GM12865 (cell line): ENCODE data around the gene THSD7B.

Source experiments
- DNase-seq: peaks from one replicate; pipeline ENCODE4 v3.0.0; 2010; ENCODE audit warnings: low read depth
- H3K4me3 ChIP-seq: 2 replicates; pipeline ENCODE4 v1.5.1; 2011; ENCODE audit warnings: mild to moderate bottlenecking, low read depth, low read length, control low read depth
- CTCF ChIP-seq: IDR thresholded peaks from 2 replicates; pipeline ENCODE4 v1.5.1; 2011; ENCODE audit warnings: low read length, control low read depth, low read depth, inconsistent platforms; ENCODE audit not compliant: insufficient read depth; ENCODE audit errors: missing control alignments

The THSD7B gene

GRCh38 chr2:137187216-137187615, 421.9 kb downstream of the THSD7B start:
- no peak for DNase-seq
- TF ChIP-seq CTCF: no peak
- H3K4me3 ChIP-seq: no peak overlapping the region

GRCh38 chr2:137190411-137191195, 425.3 kb downstream of the THSD7B start:
- DNase-seq: no peak
- H3K4me3 ChIP-seq: no peak overlapping the region
- no peak for TF ChIP-seq CTCF

DNA sequence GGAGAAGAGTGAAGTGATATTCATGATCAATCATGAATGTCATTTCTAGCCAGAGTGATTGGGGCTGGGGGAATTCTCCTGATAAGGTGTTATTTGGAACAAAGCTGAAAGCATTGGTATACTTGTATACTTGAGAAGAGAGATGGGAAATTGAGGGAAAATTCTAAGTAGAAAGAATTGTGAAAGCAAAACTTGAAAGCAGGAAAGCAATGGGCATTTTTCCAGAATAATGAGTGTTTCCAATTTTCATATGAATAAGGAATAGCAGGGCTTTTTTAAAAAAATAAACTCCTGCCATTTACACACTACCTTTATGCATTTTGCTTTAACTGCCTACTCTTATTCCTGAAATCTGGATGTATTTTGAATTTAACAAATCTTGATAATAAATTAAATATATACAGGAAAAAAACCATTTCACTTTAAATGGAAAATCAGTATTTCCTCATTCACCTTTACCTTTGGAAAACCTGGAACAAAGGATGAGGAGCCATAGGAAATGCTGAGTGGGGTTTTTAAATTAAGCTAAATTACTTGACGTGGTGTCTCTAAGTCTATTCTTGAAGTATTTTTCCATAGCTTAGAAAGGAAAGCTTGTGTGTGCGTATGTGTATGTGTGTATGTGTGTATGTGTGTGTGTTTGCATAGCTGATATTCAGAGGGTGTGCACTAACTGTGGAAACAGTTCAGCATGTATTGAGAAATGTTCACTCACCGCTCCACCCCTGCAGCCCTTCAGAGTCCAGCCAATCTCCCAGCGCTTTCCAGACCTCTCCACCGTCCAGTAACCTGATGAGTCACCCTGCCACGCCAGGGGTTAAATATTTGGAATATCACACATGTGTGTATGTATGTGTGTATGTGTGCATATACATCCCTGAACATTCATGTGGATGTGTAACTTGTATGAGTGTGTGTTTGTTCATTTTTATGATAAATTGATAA, 427.3 kb downstream of the THSD7B start:
- TF ChIP-seq CTCF: no peak
- no peak for DNase-seq
- no peak overlapping the region for H3K4me3 ChIP-seq

- DNase-seq: no peak
- no peak overlapping the region for H3K4me3 ChIP-seq
- no peak for TF ChIP-seq CTCF
Observed at GRCh38 chr2:137193401-137193800, 428.1 kb downstream of the THSD7B start.

DNA sequence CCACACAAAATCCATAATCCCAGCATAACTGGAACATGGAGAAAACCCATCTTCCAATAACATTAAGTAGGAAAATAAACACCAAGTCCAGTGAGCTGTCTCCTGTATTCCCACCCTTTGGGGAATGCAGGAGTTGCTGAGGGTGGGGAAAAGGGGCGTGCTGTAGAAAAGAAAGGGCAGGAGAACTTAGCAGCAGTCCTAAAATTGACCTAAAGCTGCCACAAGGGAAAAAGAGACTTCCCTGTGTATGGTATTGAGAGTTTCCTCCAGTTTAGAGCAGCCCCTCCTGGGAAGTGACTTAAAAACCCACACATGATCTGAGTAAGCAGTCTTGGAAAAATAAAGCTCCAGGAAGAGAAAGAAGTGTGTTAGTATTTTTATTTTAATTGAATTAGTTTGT, 428.8 kb downstream of the THSD7B start:
- H3K4me3 ChIP-seq: no peak overlapping the region
- DNase-seq: no peak
- TF ChIP-seq CTCF: no peak

DNA sequence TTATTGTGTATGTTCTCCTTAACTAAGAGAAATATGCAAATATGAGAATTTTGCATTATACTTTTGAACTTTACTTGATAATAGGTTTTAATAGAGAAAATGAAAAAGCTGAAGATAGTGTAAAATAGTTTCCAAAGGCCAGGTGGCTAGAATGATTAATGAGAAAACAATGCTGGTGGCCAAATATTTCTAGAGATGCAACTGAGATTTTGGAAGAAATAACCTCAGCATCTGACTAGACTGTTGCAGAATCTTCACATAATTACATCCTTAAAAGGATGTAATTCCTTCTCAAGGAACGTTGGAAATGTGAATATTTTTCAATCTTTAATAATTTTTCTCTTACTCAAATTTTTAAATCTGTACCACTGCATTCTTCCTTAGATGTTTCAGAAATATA, 434.4 kb downstream of the THSD7B start:
- DNase-seq: no peak
- H3K4me3 ChIP-seq: no peak overlapping the region
- TF ChIP-seq CTCF: no peak
